Loucy (cell line): ENCODE results near the gene OSBPL1A.

Experiments
- H2AFZ ChIP-seq: fragments of 200-600 bp; sonication (generic); 2 replicates; pipeline ENCODE4 v1.6.0; 2016; ENCODE audit warnings: antibody characterized with exemption, mild to moderate bottlenecking, low read length, moderate library complexity
- H3F3A ChIP-seq: fragments of 200-600 bp; 2 replicates; pipeline ENCODE4 v1.6.0; 2016; ENCODE audit warnings: antibody characterized with exemption, low read depth, mild to moderate bottlenecking
- H3K27me3 ChIP-seq: fragments of 200-600 bp; sonication (generic); 2 replicates; pipeline ENCODE4 v1.6.1; 2014; ENCODE audit warnings: low read length, mild to moderate bottlenecking; ENCODE audit not compliant: insufficient read depth, poor library complexity, severe bottlenecking
- H3K36me3 ChIP-seq: fragments of 200-600 bp; sonication (generic); 2 replicates; pipeline ENCODE4 v1.6.1; 2016; ENCODE audit warnings: low read length; ENCODE audit not compliant: insufficient read depth
- H3K4me1 ChIP-seq: fragments of 200-600 bp; sonication (generic); 2 replicates; pipeline ENCODE4 v1.5.1; 2014; ENCODE audit warnings: low read length, mild to moderate bottlenecking; ENCODE audit not compliant: insufficient read depth, poor library complexity, severe bottlenecking
- H3K4me2 ChIP-seq: fragments of 200-600 bp; sonication (generic); 2 replicates; pipeline ENCODE4 v1.6.0; 2014; ENCODE audit warnings: antibody characterized with exemption, low read length, low read depth, mild to moderate bottlenecking; ENCODE audit not compliant: poor library complexity, severe bottlenecking
- H3K4me3 ChIP-seq: fragments of 200-600 bp; sonication (generic); 2 replicates; pipeline ENCODE4 v1.5.1; 2014; ENCODE audit warnings: low read length, mild to moderate bottlenecking, mixed read lengths; ENCODE audit not compliant: poor library complexity, severe bottlenecking
- H3K79me2 ChIP-seq: fragments of 200-600 bp; sonication (generic); 2 replicates; pipeline ENCODE4 v1.6.1; 2014; ENCODE audit warnings: low read length; ENCODE audit not compliant: insufficient read depth
- H3K9ac ChIP-seq: fragments of 200-600 bp; sonication (generic); 2 replicates; pipeline ENCODE4 v1.6.0; 2014; ENCODE audit warnings: mild to moderate bottlenecking, low read depth, low read length, moderate library complexity; ENCODE audit not compliant: poor library complexity, severe bottlenecking
- H3K9me2 ChIP-seq: fragments of 200-600 bp; sonication (generic); replicated peaks from 2 replicates; pipeline ENCODE4 v1.6.1; 2016; ENCODE audit warnings: low read depth, low read length, mixed read lengths
- H3K9me3 ChIP-seq: fragments of 200-600 bp; sonication (generic); 2 replicates; pipeline ENCODE4 v1.6.1; 2014; ENCODE audit warnings: mild to moderate bottlenecking, antibody characterized with exemption, low read length, low read depth; ENCODE audit not compliant: insufficient read depth
- H4K20me1 ChIP-seq: fragments of 200-600 bp; sonication (generic); 2 replicates; pipeline ENCODE4 v1.6.0; 2014; ENCODE audit warnings: antibody characterized with exemption, low read length, mild to moderate bottlenecking; ENCODE audit not compliant: insufficient read depth, poor library complexity, severe bottlenecking
- EZH2phosphoT487 ChIP-seq: fragments of 200-600 bp; IDR thresholded peaks from 2 replicates; pipeline ENCODE4 v1.6.1; 2018; ENCODE audit warnings: antibody characterized with exemption, mild to moderate bottlenecking, moderate library complexity, borderline replicate concordance
- TF ChIP-seq, protein P1 (sequence below): fragments of 200-600 bp; sonication (generic); conservative IDR thresholded peaks from 2 replicates; pipeline ENCODE4 v1.5.1; 2014; ENCODE audit warnings: mild to moderate bottlenecking, antibody characterized with exemption, low read length

Gene OSBPL1A

DNA sequence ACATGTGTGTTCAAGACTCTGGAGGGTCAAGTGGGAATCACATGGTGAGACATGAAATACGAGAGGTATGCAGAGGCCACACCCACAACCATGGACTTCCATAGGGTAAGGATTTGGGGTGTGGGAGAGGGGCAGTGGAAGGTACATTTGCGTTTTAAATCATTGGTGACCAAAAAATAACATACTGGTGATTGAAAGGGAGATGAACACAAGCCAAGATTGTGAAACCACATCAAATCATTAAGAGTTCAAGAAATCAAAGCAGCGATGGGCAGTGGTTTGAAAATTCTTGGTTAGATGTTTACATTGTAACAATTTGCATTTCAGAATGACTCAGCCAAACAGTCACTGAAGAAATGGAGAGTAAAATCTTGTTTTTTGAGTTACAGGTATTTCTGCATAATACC lies 260.7 kb downstream of the OSBPL1A start:
- Histone ChIP-seq H3K36me3 (peaks cover 7% of the 10 kb centered on the region; the same call in 1 of the 2 replicates), H3K9me2 (no peaks in the 10 kb centered on the region), H3K4me3 (no peak overlapping the region), H3K4me1 (no peaks in the 10 kb centered on the region), H2AFZ (no peak overlapping the region), H3F3A (no peaks in the 10 kb centered on the region), H4K20me1 (no peaks in the 10 kb centered on the region), H3K9me3 (no peaks in the 10 kb centered on the region), H3K79me2 (no peaks in the 10 kb centered on the region), H3K4me2 (no peak overlapping the region), H3K27me3 (no peaks in the 10 kb centered on the region), H3K9ac (no peak overlapping the region)
- TF ChIP-seq, protein P1, sequence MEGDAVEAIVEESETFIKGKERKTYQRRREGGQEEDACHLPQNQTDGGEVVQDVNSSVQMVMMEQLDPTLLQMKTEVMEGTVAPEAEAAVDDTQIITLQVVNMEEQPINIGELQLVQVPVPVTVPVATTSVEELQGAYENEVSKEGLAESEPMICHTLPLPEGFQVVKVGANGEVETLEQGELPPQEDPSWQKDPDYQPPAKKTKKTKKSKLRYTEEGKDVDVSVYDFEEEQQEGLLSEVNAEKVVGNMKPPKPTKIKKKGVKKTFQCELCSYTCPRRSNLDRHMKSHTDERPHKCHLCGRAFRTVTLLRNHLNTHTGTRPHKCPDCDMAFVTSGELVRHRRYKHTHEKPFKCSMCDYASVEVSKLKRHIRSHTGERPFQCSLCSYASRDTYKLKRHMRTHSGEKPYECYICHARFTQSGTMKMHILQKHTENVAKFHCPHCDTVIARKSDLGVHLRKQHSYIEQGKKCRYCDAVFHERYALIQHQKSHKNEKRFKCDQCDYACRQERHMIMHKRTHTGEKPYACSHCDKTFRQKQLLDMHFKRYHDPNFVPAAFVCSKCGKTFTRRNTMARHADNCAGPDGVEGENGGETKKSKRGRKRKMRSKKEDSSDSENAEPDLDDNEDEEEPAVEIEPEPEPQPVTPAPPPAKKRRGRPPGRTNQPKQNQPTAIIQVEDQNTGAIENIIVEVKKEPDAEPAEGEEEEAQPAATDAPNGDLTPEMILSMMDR: no peak
- no peak for TF ChIP-seq EZH2phosphoT487

DNA sequence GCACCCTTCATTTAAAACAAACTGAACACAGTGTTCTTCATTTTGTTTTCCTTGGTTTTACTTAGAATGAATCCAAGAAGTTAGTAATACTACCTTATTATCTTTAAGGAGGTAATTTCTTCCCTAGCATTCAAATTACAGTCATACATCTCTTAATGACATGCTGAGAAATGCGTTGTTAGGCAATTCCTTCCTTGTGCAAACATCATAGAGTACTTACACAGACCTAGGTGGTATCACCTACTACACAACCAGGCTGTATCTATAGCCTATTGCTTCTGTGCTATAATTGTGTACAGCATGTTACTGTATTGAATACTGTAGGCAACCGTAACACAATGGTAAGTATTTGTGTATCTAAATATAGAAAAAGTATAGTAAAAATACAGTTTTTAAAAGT lies 267.1 kb downstream of the OSBPL1A start:
- no peaks in the 10 kb centered on the region for H4K20me1 ChIP-seq
- no peaks in the 10 kb centered on the region for H3F3A ChIP-seq
- no peak overlapping the region for H3K4me2 ChIP-seq
- H3K79me2 ChIP-seq: no peaks in the 10 kb centered on the region
- H3K36me3 ChIP-seq: peaks cover 47% of the 10 kb centered on the region
- no peak overlapping the region for H2AFZ ChIP-seq
- no peaks in the 10 kb centered on the region for H3K9me3 ChIP-seq
- H3K4me1 ChIP-seq: no peaks in the 10 kb centered on the region
- H3K9me2 ChIP-seq: no peaks in the 10 kb centered on the region
- H3K9ac ChIP-seq: no peak overlapping the region
- no peak for TF ChIP-seq EZH2phosphoT487
- TF ChIP-seq, protein P1: no peak
- H3K4me3 ChIP-seq: no peak overlapping the region
- no peaks in the 10 kb centered on the region for H3K27me3 ChIP-seq

DNA sequence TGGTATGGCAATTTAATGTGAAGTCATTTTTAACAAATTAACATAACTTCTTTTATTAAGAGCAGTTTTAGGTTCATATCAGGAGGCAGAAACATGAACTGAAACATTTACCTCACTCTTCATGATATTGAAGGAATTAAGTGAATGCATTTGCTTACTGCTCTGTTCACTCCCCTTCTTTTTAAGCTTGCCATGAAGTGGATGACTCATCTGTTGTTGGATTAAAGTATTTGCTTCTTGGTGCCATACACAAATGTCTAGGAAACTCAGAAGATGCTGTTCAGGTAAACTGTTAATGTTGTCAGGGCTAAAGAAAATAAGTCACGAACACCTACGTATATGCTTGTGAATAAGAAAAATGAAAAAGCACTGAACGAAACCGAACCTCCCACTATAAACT lies 268.9 kb downstream of the OSBPL1A start:
- no peaks in the 10 kb centered on the region for H4K20me1 ChIP-seq
- no peaks in the 10 kb centered on the region for H3K79me2 ChIP-seq
- no peak overlapping the region for H3K4me2 ChIP-seq
- no peak overlapping the region for H3K9ac ChIP-seq
- H3K27me3 ChIP-seq: no peaks in the 10 kb centered on the region
- H3K9me2 ChIP-seq: no peaks in the 10 kb centered on the region
- peaks cover 57% of the 10 kb centered on the region for H3K36me3 ChIP-seq
- no peaks in the 10 kb centered on the region for H3K9me3 ChIP-seq
- TF ChIP-seq, protein P1: no peak
- no peaks in the 10 kb centered on the region for H3F3A ChIP-seq
- no peak overlapping the region for H3K4me3 ChIP-seq
- no peaks in the 10 kb centered on the region for H3K4me1 ChIP-seq
- H2AFZ ChIP-seq: no peak overlapping the region
